NCI-H1092 treated with DMSO at 0.1 percent for 48 hours (cell line): ENCODE data around the gene KRT80.

ENCODE experiments used
- DNase-seq: peaks from one replicate; lab custom pipeline; 2025; lab: John Stamatoyannopoulos, UW

The KRT80 gene

DNA sequence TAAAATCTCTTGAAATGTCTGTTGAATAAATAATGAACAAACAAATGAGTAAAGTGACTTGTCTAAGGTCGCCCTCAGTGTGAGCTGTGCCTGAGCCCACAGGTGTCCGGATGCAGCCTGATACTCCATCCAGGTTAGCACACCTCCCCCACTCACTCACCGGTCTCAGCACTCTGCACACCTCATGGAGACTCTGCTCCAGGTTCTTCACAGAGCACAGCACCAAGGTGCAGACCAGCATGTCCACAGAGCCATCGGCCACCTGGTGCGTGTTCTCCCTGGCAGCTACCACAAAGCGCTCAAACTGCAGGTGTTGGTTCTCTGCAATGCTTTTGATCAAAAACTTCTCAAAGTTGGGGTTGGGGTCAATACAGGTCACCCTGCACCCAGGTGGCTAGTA, 37.1 kb upstream of the KRT80 start:
- DNase-seq = no peak

- no peak for DNase-seq
Measured at GRCh38 chr12:52228366-52228765, 36.6 kb upstream of the KRT80 start.

DNA sequence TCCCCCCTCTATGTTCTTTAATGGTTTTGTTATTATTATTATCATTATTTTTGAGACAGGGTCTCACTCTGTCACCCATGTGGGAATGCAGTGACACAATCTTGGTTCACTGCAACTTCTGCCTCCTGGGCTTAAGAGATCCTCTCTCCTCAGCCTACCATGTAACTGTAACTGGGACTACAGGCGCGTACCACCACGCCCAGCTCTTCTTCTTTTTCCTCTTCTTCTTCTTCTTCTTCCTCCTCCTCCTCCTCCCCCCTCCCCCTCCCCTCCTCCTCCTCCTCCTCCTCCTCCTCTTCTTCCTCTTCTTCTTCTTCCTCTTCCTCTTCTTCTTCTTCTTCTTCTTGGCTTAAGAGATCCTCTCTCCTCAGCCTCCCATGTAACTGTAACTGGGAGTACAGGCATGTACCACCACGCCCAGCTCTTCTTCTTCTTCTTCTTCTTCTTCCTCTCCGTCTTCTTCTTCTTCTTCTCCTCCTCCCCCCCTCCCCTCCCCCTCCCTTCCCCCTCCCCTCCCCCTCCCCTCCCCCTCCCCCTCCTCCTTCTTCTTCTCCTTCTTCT, 35.9 kb upstream of the KRT80 start:
- DNase-seq = no peak

DNA sequence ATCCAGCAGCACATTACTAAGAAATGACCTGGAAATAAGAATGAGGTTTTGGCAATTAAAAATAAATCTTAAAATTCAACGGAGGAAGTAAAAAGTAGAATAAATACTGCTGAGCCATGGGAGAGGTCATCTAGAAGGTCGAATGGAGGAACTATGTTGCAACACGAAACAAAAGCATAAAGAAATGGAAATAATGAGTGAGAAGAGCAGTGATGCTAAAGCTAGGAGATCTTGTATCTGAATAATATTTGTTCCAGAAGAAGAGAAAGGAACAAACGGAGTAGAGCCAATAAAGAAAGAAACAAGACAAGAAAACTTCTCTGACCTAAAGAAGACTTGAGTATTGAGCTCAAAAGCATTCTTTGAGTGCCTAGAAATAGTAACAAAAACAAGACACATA, 34.6 kb upstream of the KRT80 start:
- no peak for DNase-seq

DNA sequence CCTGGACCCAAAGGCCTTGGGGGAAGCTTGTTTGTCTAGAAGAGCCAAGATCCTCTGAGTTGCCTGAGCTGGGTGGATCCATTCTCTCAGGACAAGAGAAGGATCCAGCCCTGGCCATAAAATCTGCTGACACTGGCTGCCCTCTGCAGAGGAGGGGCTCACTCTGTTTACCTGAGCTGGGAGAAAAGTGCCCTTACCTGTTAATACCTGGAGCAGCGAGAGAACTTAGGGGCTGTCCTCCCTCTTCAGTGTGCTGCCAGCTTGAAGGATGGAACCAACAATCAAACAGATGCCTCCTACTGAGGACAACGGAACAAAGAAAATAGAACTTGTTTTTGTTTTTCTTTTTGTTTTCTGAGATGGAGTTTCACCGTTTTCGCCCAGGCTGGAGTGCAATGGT, 33.9 kb upstream of the KRT80 start:
- DNase-seq = no peak

DNA sequence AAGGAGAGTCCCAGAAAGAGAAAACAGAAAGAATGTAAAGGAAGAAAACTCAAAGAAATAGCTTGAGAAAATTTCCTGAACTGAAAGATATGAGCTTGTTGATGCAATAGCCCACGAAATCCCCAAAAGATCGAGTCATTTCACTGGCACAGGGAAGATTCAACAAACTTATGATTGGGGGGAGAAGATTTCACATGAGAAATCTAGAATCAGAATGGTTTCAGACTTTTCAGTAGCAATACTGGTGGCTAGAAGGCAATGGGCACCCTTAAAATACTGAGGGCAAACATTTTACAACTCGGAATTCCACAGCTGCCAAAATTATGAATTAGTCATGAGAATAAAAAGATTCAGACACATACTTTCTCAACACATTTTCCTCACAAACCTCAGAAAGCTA, 32.3 kb upstream of the KRT80 start:
- no peak for DNase-seq

DNA sequence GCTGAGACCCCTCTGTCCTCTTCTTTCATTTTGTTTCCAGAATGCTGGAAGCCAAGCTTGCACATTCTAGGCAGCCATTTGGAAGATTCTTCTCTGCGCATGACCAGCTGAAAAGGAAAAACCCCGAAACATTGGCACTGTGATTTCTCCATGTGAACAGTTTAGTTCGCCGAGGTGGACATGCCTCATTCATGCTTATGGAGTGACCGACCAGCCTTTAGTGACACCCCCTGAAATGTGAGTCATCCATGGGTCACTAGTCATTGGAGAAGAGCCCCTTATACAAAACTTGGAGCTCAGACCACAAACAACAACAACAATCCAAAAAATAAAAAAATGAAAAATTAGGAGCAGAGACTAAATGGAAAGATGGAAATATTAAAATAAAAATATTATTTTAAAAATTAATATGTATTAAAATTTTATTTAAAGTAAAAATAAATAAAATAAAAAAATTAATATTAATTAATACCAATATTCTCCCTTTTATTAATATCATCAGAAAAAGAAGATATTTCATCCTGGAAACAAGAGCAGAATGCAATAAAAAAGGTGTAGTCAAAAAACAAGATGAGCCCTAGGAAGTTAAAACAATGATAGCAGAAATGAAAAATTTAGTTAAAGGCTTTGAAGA, 31.7 kb upstream of the KRT80 start:
- no peak for DNase-seq

DNA sequence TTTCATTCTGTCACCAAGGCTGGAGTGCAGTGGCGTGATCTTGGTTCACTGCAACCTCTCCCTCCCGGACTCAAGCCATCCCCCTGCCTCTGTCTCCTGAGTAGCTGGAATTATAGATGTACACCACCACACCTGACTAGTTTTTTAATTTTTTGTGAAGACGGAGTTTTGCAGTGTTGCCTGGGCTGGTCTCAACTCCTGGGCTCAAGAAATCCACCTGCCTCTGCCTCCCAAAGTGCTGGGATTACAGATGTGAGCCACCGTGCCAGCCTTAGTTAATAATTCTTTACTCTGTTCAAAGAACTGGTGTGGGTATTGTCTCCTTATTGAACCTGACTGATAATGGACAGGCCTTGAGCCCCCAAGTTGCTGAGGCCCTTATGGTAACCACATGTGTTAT, 30.9 kb upstream of the KRT80 start:
- DNase-seq = no peak

DNA sequence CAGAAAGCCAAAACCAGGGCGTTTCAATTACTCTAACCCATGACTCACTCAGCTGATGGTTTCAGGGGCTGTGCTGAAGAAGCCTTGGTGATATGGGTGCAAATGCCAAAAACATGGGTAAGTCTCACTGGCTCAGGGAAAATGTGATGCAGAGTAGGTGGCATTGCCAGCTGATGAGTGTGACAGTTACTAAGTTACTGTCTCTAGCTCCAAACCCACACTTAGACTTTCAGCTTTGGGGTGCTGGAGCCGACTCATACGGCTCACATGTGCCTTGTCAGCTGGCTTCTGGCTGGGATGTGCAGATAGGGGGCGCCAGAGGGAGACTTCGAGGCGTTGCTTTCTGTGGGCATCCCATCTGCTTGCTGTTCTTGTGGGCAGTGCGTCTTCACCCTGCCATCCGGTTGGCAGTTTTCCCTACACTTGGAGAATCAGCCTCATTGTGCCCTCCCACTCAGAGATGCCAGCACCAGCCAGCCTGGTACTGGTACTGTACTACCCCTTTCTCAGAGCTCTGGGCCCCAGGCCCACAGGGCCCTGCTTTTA, 30.2 kb upstream of the KRT80 start:
- peak; percentile 17 for DNase-seq

GRCh38 chr12:52221070-52221781, 29.4 kb upstream of the KRT80 start:
- no peak for DNase-seq

GRCh38 chr12:52220477-52220876, 28.7 kb upstream of the KRT80 start:
- no peak for DNase-seq

DNA sequence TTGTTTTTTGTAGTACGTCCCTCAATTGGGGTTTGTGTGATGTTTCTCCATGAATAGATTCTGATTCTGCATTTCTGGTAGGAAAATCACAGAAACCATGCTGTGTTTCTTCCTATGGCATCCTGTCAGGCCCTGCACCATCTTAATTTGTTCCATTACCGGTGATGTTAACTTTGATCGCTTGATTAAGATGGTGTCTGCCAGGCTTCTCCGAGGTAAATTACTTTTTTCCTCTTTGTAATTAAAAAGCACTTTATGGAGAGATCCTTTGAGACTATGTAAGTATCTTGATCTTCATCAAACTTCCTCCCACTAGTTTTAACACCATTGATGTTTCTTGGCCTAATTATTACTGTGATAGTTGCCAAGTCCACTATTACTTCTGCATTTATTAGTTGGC, 26.2 kb upstream of the KRT80 start:
- no peak for DNase-seq

DNA sequence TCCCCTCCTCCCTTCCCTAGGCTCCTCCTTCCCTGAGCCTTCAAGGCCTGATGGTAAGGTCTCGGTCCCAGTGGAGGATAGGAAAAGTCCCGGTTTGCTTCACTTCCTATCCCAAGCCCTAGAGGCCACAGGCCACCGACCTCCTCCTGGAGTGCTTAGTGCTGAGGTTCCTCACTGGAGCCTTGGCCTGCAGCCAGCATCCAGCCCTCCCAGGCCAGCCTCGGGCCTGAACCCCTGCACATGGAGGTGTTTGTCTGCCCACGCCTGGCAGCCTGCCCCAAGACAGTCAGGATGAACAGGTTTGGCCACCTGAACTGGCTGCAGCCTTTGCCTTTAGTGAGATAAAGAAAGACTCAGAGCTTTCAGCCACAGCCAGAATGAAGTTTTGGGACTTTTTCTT, 25.4 kb upstream of the KRT80 start:
- no peak for DNase-seq

DNA sequence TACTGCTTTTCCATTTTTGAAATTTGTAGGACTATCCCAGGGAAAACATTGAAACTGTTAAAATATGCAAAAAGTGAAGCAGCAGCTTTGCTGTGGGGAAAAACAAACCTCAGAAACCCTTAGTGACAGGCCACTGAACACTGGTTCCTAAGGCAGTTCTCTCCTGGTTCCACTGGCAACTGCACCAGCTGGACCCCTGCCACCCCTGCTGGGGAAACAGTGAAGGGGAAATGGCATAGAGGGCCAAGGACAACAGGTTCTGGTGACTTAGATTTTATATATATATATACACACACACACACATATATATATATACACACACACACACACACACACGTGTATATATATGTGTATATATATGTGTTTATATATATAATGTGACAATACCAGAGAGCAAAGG, 25.0 kb upstream of the KRT80 start:
- no peak for DNase-seq

DNA sequence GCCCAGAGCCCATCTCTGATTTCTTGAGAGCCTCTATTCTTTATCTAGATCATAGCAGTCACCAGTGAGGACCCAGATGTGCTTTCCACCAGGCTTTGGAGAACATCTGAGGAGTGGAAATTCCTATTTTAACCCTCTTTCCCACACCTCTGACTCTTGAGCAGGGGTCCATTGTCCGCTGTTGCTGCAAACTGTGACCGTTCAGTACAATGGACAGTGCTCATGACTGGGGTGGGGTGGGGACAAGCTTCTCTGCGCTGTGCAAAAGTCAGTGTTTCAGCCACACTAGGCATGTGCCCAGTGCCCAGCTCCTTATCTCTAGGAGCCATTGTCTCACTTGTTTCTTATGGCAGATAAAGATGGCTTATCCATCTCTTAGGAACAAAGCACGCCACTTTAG, 24.3 kb upstream of the KRT80 start:
- no peak for DNase-seq

DNA sequence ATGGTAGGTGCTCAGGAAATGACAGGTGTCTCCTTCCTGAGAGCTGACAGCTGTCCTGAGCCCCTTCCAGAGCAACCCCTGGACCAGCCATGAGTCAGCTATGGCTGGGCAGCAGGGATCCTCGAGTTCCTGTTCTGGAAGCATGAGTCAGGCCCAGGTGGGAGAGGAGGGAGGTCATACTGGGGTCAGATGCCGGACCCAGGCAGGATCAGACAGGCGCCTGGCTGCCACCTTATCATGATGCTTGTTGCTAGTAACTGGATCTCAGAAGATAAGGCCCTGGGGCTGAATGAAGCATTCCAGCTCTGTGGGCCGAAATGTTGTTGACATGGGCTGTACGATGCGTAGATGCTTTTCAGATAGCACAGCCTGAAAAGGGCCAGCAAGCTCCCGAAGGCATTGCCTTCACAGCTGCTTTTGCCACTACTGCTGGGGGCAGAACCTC, 23.8 kb upstream of the KRT80 start:
- no peak for DNase-seq

DNA sequence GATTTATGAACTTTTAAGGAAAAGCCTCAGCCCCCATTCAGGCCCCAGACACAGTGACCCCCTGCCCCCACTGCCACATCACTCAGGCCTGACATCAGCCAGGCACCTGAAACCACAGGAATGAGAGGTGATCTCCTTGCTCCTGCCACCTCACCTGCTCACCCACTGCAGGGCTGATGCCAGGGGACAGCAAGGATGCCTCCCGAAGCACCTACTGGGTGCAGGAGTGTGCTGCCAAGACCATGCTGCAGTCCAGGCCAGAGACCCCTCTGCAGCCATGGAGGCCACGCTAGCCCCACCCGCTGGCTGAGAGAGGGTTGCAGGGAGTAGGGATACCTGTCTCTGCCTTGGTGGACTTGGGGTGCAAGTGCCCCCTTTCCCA, 22.6 kb upstream of the KRT80 start:
- DNase-seq = no peak

DNA sequence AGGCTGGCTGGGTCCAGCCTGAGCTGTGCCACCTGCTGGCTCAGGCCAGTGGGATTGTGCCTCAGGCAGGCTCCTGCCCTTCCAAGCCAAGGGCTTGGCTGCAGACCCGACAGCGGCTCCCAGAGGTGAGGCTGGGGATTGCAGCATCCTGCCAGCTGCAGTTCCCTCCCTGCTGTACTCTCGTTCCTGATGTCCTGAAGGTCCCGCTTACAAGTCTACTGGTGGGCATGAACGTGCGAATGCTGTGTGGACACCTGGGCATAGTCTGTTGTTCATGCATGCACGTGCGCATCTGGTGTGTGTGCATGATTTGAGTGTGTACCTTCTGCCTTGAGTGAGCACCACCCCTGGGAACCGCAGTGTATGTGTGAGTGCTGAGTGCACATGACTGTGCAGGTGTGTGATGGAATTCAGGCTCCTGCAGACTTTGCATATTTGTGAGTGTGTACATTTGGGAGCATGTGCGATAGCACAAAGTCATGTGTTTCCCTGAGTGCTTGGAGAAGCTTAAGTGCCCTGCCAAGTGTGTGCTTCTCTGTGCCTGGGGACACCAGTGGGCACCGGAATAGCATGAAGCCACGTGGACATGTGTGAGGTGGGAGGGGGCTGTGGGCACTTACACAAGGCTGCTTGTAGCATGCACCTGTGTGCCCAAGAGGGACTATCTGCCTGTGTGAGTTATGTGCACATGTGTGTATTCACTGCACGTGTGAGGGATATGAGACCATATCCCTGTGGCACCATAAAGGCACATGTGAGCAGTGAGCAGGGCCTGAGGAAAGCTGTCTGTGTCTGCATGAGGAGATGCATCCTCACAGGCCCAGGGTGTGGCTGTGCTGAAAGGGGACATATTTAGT, 22.0 kb upstream of the KRT80 start:
- DNase-seq = peak; percentile 65

GRCh38 chr12:52212701-52213563, 21.1 kb upstream of the KRT80 start:
- DNase-seq = no peak

DNA sequence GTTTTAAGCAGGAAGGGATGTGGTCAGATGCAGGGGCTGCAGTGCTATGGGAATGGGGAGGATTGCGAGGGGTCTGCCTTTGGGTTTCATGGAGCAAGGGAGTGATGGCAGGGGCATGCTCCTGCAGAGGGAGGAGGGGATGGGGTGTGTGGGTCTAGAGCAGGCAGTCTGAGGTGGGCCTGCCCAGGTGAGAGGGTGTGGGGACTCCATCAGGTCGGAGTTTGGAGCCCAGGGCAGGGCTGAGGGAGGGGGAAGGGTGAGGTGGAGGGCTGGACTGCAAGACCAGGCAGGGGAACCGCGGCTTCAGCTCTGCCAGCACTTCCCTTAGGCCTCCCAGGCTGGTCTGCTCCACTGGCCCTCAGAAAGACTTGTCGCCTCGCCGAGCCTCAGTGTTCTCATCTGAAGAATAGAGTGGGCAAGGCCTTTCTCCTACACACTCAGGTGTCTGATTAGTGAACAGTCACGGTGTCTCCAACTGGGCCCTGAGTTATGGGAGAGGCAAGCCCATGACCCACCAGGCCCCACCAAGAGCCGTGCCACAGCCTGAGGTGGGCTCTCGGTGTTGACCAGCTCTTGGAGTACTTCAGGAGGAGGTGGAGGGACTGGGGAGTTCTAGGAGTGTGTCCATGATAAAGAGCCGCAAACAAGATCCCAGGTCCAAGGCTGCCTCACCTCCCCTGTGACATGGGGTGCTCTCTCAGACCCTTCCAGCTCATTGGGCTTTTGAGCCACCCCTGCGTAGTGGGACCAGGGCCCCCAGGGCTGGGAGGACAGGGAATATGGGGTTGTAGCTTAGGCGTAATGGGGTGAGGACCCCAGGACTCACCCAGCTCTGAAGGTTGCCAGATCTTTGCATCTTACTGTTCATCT, 20.1 kb upstream of the KRT80 start:
- no peak for DNase-seq
